Neural progenitor cell (in vitro differentiated cells): ENCODE data around the gene CDC42BPG. TPM values are rescaled to one million over a fixed set of nuclear protein-coding genes. Genes with fewer than 3 reads are reported as not detected.

Experiments used
- DNase-seq: peaks from one replicate; pipeline ENCODE4 v3.0.0-alpha.2; 2016; ENCODE audit warnings: low spot score
- H2AFZ ChIP-seq: fragments of 200-600 bp; sonication (generic); replicated peaks from 2 replicates; pipeline ENCODE4 v1.6.1; 2016; ENCODE audit warnings: antibody characterized with exemption
- H3F3A ChIP-seq: fragments of 200-600 bp; sonication (generic); 2 replicates; pipeline ENCODE4 v1.6.1; 2016; ENCODE audit warnings: antibody characterized with exemption, low read depth
- H3K27ac ChIP-seq: fragments of 200-600 bp; sonication (generic); 2 replicates; pipeline ENCODE4 v1.5.1; 2016; ENCODE audit warnings: mild to moderate bottlenecking
- H3K27me3 ChIP-seq: fragments of 200-600 bp; sonication (generic); 2 replicates; pipeline ENCODE4 v1.6.1; 2016; ENCODE audit warnings: mild to moderate bottlenecking, moderate library complexity
- H3K36me3 ChIP-seq: fragments of 200-600 bp; sonication (generic); 2 replicates; pipeline ENCODE4 v1.5.1; 2016
- H3K4me1 ChIP-seq: fragments of 200-600 bp; sonication (generic); 2 replicates; pipeline ENCODE4 v1.6.1; 2016; ENCODE audit warnings: mixed run types
- H3K4me2 ChIP-seq: fragments of 200-600 bp; sonication (generic); 2 replicates; pipeline ENCODE4 v1.6.1; 2016
- H3K4me3 ChIP-seq: fragments of 200-600 bp; sonication (generic); 2 replicates; pipeline ENCODE4 v1.5.1; 2016
- H3K79me2 ChIP-seq: fragments of 200-600 bp; sonication (generic); 2 replicates; pipeline ENCODE4 v1.6.1; 2016; ENCODE audit warnings: low read depth
- H3K9ac ChIP-seq: fragments of 200-600 bp; sonication (generic); 2 replicates; pipeline ENCODE4 v1.6.1; 2016
- H3K9me3 ChIP-seq: fragments of 200-600 bp; sonication (generic); 2 replicates; pipeline ENCODE4 v1.5.1; 2016; ENCODE audit warnings: low read depth
- H4K20me1 ChIP-seq: fragments of 200-600 bp; sonication (generic); 2 replicates; pipeline ENCODE4 v1.6.1; 2016; ENCODE audit warnings: low read depth
- H3K27ac Mint-ChIP-seq: 3 replicates; pipeline ENCODE4 v1.8.0; 2021; ENCODE audit warnings: mixed read lengths
- H3K27me3 Mint-ChIP-seq: 2 replicates; pipeline ENCODE4 v1.8.0; 2022; ENCODE audit warnings: low read depth, mild to moderate bottlenecking, inconsistent platforms, moderate library complexity, mixed read lengths; ENCODE audit not compliant: insufficient read depth
- H3K36me3 Mint-ChIP-seq: 3 replicates; pipeline ENCODE4 v1.8.0; 2021; ENCODE audit warnings: mixed read lengths
- H3K4me1 Mint-ChIP-seq: 3 replicates; pipeline ENCODE4 v1.8.0; 2021; ENCODE audit warnings: mixed read lengths
- H3K4me3 Mint-ChIP-seq: 3 replicates; pipeline ENCODE4 v1.8.0; 2021; ENCODE audit warnings: mild to moderate bottlenecking, moderate library complexity, mixed read lengths
- H3K9me3 Mint-ChIP-seq: 3 replicates; pipeline ENCODE4 v1.8.0; 2020; ENCODE audit warnings: mixed read lengths
- EZH2 ChIP-seq: fragments of 200-600 bp; sonication (generic); IDR thresholded peaks from 2 replicates; pipeline ENCODE4 v1.6.1; 2017; ENCODE audit warnings: antibody characterized with exemption, mild to moderate bottlenecking, moderate library complexity
- EZH2phosphoT487 ChIP-seq: fragments of 200-600 bp; sonication (generic); IDR thresholded peaks from 2 replicates; pipeline ENCODE4 v1.6.1; 2017; ENCODE audit warnings: antibody characterized with exemption
- total RNA-seq: library from RNA; depleted of rRNA; stranded (reverse); fragments of >200 nt; gene quantifications from 2 replicates; pipeline ENCODE4 v1.2.3, GENCODE V29; 2015; ENCODE audit warnings: low replicate concordance
- TF ChIP-seq, protein P1 (sequence below): fragments of 200-600 bp; sonication (generic); IDR thresholded peaks from 2 replicates; pipeline ENCODE4 v1.5.1; 2017; ENCODE audit warnings: antibody characterized with exemption, mild to moderate bottlenecking

CDC42BPG gene
- total RNA-seq, 1 donor from 2014 or later = 0.62 TPM

DNA sequence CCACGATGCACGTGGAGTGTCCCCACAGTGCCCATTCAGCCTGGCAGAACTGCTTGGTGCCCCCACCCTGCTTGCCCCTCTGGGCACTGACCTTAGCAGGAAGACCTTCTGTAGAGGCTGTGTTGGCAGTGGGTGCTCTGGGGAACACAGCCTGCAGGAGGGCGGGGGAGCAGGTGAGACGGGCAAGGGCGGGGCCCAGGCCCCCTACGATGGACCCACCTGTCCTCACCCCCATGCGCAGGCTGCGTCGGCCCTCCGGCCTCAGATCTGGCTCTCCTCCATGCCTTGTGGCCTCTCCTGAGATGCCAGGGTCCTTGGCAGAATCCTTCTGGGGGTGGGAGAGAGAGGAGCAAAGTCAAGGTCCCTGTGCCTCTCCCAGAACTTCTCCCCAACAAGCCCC, 10.9 kb downstream of the CDC42BPG start:
- Mint-ChIP-seq H3K4me3 (no peak overlapping the region), H3K27ac (no peak overlapping the region), H3K27me3 (peaks cover 3% of the 10 kb centered on the region), H3K9me3 (no peaks in the 10 kb centered on the region), H3K36me3 (no peaks in the 10 kb centered on the region), H3K4me1 (peaks cover 5% of the 10 kb centered on the region)
- H3K4me3 ChIP-seq = no peak overlapping the region
- H3K9me3 ChIP-seq = no peaks in the 10 kb centered on the region
- no peaks in the 10 kb centered on the region for H3K4me1 ChIP-seq
- H3K4me2 ChIP-seq = no peak overlapping the region
- H3K9ac ChIP-seq = no peak overlapping the region
- TF ChIP-seq EZH2phosphoT487 = no peak
- no peak for TF ChIP-seq EZH2
- TF ChIP-seq, protein P1, sequence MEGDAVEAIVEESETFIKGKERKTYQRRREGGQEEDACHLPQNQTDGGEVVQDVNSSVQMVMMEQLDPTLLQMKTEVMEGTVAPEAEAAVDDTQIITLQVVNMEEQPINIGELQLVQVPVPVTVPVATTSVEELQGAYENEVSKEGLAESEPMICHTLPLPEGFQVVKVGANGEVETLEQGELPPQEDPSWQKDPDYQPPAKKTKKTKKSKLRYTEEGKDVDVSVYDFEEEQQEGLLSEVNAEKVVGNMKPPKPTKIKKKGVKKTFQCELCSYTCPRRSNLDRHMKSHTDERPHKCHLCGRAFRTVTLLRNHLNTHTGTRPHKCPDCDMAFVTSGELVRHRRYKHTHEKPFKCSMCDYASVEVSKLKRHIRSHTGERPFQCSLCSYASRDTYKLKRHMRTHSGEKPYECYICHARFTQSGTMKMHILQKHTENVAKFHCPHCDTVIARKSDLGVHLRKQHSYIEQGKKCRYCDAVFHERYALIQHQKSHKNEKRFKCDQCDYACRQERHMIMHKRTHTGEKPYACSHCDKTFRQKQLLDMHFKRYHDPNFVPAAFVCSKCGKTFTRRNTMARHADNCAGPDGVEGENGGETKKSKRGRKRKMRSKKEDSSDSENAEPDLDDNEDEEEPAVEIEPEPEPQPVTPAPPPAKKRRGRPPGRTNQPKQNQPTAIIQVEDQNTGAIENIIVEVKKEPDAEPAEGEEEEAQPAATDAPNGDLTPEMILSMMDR = no peak
- H3K36me3 ChIP-seq = no peaks in the 10 kb centered on the region
- no peak overlapping the region for H3K27ac ChIP-seq
- H3K79me2 ChIP-seq = no peaks in the 10 kb centered on the region
- no peak overlapping the region for H2AFZ ChIP-seq
- H3F3A ChIP-seq = no peaks in the 10 kb centered on the region
- no peaks in the 10 kb centered on the region for H4K20me1 ChIP-seq
- DNase-seq = no peak
- H3K27me3 ChIP-seq = no peaks in the 10 kb centered on the region

DNA sequence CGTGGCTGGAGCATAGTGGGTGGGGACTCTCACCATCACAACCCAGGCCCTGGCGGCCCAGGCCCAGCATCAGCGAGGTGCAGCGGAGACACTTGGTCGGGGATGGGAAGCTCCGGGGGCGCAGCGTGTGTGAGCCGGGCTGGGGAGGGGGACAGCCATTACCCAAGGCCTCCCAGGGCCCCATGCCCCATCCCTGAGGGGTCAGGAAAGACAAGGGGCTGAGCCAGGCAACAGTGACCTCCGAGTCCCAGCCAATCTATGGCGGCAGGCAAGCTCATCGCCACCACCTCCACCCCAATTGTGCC, 11.3 kb downstream of the CDC42BPG start:
- no peak for TF ChIP-seq EZH2
- TF ChIP-seq, protein P1 = no peak
- no peak for TF ChIP-seq EZH2phosphoT487
- Mint-ChIP-seq H3K27ac (no peak overlapping the region), H3K4me1 (peaks cover 5% of the 10 kb centered on the region), H3K4me3 (no peak overlapping the region), H3K27me3 (peaks cover 3% of the 10 kb centered on the region), H3K36me3 (no peaks in the 10 kb centered on the region), H3K9me3 (no peaks in the 10 kb centered on the region)
- H3K79me2 ChIP-seq = no peaks in the 10 kb centered on the region
- H3F3A ChIP-seq = no peaks in the 10 kb centered on the region
- DNase-seq = no peak
- H2AFZ ChIP-seq = no peak overlapping the region
- no peaks in the 10 kb centered on the region for H3K9me3 ChIP-seq
- H3K4me3 ChIP-seq = no peak overlapping the region
- no peak overlapping the region for H3K4me2 ChIP-seq
- no peaks in the 10 kb centered on the region for H4K20me1 ChIP-seq
- peak overlapping the region; percentile 8 for H3K9ac ChIP-seq
- no peaks in the 10 kb centered on the region for H3K27me3 ChIP-seq
- H3K27ac ChIP-seq = no peak overlapping the region
- H3K4me1 ChIP-seq = no peaks in the 10 kb centered on the region
- no peaks in the 10 kb centered on the region for H3K36me3 ChIP-seq

DNA sequence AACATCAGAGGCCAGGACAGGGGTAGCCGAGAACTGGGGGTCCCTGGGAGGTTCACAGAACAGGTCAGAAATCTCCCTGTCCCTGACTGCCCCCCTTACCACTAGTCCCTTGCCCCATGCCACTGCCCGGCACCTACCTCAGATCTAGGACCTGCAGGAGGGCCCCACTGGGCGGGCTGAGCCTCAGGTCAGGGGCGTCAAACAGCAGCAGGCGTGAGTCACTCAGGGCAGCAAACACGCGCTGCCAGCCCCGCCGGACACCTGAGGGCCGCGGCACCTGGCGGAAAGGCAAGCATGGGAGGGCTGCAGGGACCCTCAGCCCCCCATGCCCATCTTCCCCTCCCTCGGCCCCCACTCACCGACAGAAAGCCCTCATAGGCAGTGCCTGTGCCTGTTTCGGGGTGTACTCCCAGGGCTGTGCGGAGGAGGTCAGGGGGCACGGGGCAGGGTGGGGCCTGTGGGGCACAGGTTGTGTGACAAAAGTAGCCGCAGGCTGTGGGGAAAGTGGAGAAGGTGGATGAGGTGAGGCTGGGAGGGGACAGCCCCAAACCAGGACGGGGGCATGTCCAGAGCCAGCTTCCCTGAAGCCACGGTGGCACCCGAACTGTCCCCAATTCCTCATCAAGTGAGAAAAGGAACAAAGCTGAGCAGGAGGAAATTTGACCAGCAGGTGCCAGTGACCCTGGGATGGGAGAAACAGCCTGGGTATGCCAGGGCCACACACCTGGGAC, 11.8 kb downstream of the CDC42BPG start:
- Histone ChIP-seq H3K27ac (no peak overlapping the region), H3K9ac (peak overlapping the region; percentile 8), H3K4me1 (no peaks in the 10 kb centered on the region), H3K4me2 (no peak overlapping the region), H4K20me1 (no peaks in the 10 kb centered on the region), H3F3A (no peaks in the 10 kb centered on the region), H3K36me3 (no peaks in the 10 kb centered on the region), H2AFZ (no peak overlapping the region), H3K4me3 (no peak overlapping the region), H3K27me3 (no peaks in the 10 kb centered on the region), H3K9me3 (no peaks in the 10 kb centered on the region), H3K79me2 (no peaks in the 10 kb centered on the region)
- DNase-seq = no peak
- TF ChIP-seq, protein P1 = no peak
- no peak for TF ChIP-seq EZH2phosphoT487
- no peak for TF ChIP-seq EZH2
- H3K9me3 Mint-ChIP-seq = no peaks in the 10 kb centered on the region
- peaks cover 5% of the 10 kb centered on the region for H3K4me1 Mint-ChIP-seq
- H3K27ac Mint-ChIP-seq = no peak overlapping the region
- H3K27me3 Mint-ChIP-seq = peaks cover 7% of the 10 kb centered on the region
- no peak overlapping the region for H3K4me3 Mint-ChIP-seq
- no peaks in the 10 kb centered on the region for H3K36me3 Mint-ChIP-seq
